IMR-90 (cell line): ENCODE results near the gene CDX2.

Source experiments
- MAZ ChIP-seq: IDR thresholded peaks from 2 replicates; pipeline ENCODE4 v1.6.1; 2012; ENCODE audit warnings: low read depth, mild to moderate bottlenecking, low read length, improper control_type of control experiment, moderate library complexity, borderline replicate concordance
- MXI1 ChIP-seq: IDR thresholded peaks from 2 replicates; pipeline ENCODE4 v1.6.1; 2012; ENCODE audit warnings: low read depth, mild to moderate bottlenecking, low read length, moderate library complexity, borderline replicate concordance
- POLR2A ChIP-seq: IDR thresholded peaks from 2 replicates; pipeline ENCODE4 v1.6.1; 2012; ENCODE audit warnings: mild to moderate bottlenecking, low read depth, low read length
- RAD21 ChIP-seq: IDR thresholded peaks from 2 replicates; pipeline ENCODE4 v1.6.1; 2012; ENCODE audit warnings: low read length, improper control_type of control experiment
- TF ChIP-seq, protein P1 (sequence below): conservative IDR thresholded peaks from 2 replicates; pipeline ENCODE4 v1.5.1; 2012; ENCODE audit warnings: mild to moderate bottlenecking, low read depth, low read length, improper control_type of control experiment

- TF ChIP-seq, protein P1, sequence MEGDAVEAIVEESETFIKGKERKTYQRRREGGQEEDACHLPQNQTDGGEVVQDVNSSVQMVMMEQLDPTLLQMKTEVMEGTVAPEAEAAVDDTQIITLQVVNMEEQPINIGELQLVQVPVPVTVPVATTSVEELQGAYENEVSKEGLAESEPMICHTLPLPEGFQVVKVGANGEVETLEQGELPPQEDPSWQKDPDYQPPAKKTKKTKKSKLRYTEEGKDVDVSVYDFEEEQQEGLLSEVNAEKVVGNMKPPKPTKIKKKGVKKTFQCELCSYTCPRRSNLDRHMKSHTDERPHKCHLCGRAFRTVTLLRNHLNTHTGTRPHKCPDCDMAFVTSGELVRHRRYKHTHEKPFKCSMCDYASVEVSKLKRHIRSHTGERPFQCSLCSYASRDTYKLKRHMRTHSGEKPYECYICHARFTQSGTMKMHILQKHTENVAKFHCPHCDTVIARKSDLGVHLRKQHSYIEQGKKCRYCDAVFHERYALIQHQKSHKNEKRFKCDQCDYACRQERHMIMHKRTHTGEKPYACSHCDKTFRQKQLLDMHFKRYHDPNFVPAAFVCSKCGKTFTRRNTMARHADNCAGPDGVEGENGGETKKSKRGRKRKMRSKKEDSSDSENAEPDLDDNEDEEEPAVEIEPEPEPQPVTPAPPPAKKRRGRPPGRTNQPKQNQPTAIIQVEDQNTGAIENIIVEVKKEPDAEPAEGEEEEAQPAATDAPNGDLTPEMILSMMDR: no peak
- TF ChIP-seq POLR2A: no peak
- TF ChIP-seq MAZ: no peak
- TF ChIP-seq MXI1: no peak
- TF ChIP-seq RAD21: no peak
Measured at GRCh38 chr13:28014301-28014700, 45.2 kb upstream of the CDX2 start.
